ENCODE measurements around the gene NENF.
"Not testable (repeated sequence)": the region's sequence is repeated elsewhere in the genome, so short reads cannot be mapped to it uniquely, and the experiment has no call there.

NENF gene

DNA sequence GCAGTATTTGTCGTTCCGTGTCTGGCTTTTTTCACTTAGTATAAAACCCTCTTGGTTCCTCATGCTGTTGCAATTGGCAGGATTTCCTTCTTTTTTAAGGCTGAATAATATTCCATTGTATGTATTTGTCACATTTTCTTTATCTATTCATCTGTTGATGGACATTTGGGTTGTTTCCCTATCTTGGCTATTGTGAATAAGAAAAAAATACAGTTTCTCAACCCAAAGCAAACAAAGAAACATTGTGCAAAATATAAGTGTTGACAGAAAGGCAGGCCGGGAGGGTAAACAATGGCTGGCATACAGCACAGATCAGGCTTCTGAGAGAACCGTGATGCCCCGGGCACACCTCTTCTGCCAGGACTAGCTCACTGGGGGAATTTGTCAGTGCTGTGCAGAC, 26.9 kb downstream of the NENF start:
- DNase-seq (ENCODE audit: low read depth in 2 of 2) = no peak

DNA sequence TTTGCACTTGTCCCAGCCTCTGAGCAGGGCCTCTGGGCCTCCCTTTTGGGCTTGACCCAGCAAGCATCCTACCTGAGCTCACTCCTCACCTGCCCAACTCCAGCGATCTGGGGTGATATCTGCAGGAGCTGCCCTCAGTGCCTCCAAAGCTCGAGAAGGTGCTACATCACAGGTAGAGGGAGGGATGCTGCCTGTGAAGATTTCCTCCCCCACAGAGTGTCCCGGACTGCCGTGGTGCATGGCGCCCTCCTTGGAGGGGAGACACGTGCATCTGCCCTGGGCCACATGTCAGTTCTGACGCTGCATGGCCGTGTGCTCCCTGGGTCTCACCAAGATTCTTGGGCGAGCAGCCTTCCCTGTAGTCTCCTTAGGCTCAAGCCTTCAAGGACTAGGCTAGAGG, 27.7 kb downstream of the NENF start:
- no peak for DNase-seq (ENCODE audit: low read depth in 2 of 2)

DNA sequence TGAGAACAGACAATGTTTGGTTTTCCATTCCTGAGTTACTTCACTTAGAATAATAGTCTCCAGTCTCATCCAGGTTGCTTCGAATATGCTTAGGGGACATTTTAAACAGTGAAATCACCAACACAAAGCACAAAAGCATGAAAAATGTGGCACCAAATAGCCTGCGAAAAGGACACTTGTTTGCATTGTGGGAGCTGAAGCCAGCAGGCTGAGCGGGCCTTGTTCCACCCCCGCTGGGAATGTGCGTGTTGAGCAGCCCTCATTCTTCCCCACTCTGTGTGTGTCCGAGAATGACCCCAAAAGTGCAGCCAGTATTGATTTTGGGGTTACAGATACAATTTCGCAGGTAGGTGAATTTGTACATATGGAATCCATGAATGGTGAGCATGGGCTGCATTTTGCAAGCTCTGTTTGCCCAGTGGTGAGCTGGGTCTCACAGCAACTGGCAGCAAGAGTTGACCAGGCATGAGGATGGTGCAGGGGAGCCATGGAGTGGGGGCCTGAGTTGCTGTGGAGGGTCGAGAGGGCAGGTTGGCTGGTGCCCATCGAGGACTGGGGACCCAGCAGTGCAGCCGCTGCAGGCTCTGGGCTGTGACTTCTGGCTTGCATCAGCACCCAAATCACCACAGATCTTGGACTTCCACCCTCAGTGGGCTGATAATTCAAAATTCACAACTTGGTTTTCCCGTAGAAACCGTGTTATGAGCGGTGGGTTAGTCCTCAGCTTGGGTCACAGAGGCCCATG, 29.4 kb downstream of the NENF start:
- DNase-seq (ENCODE audit: low read depth in 2 of 2) = no peak

DNA sequence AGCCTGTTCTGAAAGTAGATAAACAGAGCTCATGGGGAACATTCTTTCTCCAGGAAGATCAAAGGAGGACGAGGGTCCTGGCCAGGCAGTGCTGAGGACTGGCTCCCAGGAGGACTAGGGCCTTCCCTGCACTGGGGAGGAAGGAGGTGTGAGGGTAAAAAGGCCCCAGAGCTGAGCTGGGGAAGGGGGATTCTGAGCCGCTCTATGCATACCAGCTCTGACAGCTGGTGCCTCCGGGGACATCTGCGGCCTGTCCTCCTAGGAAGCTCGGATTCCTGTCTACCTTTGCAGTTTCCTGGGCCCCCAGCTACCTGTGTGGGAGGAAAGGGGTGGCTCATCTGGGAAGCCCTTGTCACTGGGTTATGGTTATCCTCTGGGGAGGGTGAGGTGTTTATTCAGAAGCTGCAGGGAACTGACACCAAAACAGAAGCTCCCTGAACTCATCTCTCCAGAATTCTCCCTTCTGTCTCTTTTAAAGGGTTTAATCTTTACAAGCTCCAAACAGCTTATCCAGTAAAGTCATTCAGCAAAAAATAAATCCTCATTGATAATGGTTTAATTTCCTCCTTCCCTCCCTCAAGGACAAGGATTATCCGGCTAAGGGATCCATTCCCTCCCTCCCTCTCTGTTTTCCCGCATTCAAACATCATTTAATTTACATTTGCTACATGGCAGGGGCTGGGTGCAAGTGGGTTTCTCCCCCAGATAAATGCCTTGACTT, 31.0 kb downstream of the NENF start:
- DNase-seq (ENCODE audit: low read depth in 2 of 2) = no peak

DNA sequence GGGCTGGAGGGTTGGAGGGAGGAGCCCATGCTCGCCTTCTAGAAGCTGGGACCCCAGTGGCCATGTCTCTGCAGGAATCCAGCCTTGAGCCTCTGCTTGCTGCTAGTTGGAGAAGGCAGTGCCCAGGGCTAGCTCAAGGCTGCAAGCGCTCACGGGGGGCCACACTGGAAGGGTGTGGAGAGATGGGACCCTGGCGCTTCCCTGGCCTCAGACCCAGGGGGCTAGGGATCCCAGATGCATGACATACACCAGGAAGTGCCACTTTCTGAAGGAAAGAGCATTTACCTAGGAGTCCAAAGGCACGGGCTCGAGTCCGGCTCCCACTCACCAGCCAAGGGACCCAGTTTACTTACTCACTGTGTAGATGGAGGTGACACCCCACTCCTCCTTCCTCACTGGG, 32.6 kb downstream of the NENF start:
- no peak for DNase-seq (ENCODE audit: low read depth in 2 of 2)

DNA sequence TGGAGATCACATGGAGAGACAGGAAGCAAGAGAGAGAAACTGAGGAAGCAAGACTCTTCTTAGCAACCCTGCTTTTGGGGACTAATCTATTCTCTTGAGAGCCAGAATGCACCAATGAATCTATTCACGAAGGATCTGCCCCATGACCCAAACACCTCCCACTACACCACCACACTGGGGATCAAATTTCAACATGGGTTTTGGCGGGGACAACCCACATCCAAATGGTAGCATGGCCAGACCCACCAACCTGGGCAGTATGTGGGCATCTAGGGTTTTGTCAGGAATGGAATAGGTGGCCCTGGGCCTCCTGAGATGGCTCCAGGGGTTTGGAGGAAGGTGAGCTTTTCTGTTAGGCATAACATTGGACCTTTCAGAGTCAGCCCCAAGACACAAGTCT, 33.7 kb downstream of the NENF start:
- DNase-seq (ENCODE audit: low read depth in 2 of 2) = no peak

DNA sequence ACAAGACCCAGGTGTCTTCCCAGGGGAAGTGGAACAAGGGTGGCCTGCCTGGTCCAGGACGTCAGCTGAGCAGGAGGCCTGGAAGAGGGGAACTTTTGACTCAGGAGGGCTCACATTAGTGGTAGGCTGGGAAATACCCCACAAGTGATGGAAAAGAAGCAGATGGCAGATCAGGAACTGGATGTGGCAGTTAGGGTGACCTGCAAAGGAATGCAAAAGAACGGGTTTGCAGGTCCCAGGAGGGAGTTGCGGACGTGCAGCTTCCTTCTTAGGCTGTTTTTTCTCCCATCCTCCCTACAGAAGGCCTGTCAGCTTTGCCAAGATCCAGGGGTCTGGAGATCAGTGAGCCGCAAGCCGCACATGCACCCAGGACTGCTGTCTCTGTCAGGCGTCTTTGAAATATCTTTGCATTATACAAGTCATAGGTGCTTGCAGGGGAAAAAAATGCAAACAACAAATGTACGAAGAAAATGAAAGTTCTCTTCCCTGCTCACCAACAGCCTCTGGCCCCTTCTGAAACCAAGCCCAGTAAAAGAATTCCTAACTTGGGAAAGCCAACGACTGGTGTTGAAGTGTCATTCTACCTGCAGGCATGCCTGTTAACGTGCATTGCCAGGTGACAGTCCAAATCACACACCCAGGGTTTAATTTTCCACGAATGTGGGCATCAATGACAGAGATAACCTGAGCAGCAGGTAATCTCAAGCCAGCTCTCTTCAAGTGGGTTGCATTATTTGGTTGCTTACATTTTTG, 34.4 kb downstream of the NENF start:
- no peak for DNase-seq (ENCODE audit: low read depth in 2 of 2)

DNA sequence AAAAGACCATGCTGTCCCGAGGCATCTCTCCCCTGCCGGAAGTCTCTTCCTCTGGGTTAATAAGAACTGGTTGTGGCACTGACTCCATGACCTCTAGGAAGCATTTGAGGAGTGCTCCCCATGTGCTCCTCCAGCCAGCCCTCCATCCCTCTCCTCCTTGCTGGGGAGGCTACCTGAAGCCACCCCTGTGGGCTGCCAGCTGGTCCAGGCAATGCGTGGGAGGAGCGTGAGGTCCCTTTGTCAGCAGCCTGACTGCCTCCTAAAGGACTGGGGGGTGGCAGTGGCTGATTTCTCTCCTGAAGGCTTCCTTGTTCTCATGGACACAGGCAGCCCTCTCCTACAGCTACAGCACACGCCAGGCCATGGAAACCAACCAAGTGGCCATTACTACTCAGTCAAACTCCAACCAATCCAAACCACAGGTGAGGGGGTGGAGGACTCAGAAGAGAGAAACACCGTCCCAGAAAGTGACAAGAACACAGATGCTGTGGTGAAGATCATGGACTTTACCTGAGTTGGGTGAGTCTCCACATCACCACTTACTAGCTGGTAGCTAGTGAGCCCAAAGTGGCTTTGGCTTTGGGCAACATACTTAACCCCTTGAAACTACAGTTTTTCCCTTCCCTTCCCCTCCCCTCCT, 35.2 kb downstream of the NENF start:
- DNase-seq (ENCODE audit: low read depth in 2 of 2) = no peak

DNA sequence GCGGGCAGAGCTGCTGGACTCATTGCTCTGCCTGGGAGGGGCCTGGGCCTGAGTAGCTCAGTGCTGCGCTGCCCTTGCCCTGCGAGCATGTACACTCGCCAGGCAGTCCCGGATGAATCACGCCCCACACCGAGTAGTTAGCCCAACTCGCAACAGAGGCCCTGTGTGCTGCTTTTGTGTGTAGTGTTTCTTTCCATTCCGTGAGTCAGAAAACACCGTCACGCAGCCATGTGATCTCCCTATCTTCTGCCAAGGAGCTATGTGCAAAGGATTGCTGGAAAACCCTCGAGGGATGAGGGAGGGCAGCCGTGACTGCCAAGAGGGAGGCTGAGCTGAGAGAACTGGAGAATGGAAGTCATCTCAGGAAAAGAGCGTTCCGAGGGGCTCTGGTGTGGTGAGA, 37.3 kb downstream of the NENF start:
- no peak for DNase-seq (ENCODE audit: low read depth in 2 of 2)

DNA sequence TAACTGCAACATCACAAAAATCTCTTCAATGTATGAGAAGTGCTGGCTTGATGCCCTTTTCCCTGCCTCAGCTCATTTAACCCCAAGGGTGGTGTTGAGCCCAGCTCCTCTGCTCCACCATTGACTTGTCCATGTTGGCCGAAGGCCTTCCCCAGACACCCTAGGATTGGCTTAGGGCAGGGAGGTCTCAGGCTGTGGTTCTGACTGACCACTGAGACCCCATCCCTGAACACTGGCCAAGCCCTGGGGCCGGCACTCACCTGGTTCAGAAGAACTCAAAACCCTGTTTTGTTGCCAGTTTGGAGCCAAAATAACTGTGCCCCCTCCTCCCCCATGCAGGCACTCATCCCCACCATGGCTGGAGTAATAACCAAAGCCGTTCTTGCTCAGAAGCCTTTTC, 38.6 kb downstream of the NENF start:
- no peak for DNase-seq (ENCODE audit: low read depth in 2 of 2)

DNA sequence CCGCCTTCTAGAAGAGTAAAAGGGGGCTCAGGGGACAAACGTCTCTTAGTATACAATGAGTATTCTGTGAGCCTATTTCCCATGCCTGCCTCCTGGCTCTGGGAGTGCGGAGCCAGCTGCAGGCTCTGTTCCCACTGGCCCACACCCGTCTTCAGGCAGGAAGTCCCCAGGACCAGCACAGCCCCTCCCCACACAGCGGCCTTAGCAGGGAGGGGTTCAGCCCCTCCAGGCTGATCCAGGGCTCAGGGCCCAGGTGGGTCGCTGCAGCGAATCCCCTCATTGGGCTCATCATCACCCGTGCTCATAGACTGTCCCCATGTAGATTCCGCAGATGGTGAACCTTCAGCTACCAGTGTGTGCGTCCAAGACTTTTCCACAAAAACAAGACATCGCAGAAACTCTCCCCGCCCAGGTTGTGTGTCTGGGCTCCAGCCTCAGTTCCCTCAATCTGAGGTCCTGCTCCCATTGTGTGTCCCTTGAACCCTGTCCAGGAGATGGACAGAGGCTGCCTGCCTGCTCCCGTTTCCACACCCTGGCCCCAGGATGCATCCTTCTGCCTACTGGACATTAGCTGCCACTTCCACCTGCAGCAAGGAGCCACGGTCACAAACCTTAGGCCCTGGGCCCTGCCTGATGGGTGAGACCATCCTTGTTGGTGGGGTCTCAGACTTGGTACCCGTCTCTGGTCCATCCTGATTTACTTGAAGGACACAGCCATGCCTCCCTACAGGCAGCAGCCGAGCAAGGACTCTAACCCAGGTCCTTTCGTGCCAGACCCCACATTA, 39.4 kb downstream of the NENF start:
- DNase-seq (ENCODE audit: low read depth in 2 of 2) = no peak

DNA sequence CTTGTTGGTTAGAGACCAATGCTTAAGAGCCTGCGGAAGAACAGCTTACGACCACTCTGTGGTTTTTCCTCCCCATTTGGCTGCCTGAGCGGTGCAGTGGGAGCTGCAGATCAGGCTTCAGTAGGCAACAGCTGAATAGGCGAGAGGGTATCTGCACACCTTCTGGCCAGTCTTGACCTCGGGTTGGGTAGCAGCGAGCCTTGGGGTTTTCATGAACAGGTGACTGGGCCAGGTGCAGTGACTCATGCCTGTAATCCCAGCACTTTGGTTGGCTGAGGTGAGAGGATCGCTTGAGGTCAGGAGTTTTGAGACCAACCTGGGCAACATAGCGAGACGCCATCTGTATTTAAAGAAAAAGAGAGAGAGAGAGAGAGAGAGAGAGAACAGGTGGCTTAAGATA, 41.0 kb downstream of the NENF start:
- no peak for DNase-seq (ENCODE audit: low read depth in 2 of 2)

DNA sequence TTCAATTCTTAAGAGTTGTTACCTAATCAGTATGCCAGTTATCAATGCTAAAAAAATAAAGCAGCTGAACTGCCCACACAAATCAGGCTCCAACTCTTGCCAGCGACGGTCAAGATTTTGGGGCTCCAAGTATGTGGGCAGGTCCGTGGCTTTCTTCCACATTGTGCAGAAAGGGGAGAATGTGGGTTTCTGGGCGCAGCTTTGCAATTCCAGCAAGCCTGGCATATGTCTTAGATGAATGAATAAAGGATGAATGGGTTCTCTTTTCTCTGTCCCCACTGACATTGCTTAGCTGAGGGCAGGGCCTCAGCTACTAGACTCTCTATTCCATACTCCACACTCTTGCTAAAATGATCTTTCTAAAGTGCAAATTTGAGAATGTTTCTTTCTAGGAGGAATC, 42.4 kb downstream of the NENF start:
- no peak for DNase-seq (ENCODE audit: low read depth in 2 of 2)

DNA sequence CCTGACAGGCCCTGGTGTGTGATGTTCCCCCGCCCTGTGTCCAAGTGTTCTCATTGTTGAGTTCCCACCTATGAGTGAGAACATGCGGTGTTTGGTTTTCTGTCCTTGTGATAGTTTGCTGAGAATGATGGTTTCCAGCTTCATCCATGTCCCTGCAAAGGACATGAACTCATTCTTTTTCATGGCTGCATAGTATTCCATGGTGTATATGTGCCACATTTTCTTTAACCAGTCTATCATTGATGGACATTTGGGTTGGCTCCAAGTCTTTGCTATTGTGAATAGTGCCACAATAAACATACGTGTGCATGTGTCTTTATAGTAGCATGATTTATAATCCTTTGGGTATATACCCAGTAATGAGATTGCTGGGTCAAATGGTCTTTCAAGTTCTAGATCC, 43.1 kb downstream of the NENF start:
- not testable (repeated sequence) for DNase-seq (ENCODE audit: low read depth in 2 of 2)

DNA sequence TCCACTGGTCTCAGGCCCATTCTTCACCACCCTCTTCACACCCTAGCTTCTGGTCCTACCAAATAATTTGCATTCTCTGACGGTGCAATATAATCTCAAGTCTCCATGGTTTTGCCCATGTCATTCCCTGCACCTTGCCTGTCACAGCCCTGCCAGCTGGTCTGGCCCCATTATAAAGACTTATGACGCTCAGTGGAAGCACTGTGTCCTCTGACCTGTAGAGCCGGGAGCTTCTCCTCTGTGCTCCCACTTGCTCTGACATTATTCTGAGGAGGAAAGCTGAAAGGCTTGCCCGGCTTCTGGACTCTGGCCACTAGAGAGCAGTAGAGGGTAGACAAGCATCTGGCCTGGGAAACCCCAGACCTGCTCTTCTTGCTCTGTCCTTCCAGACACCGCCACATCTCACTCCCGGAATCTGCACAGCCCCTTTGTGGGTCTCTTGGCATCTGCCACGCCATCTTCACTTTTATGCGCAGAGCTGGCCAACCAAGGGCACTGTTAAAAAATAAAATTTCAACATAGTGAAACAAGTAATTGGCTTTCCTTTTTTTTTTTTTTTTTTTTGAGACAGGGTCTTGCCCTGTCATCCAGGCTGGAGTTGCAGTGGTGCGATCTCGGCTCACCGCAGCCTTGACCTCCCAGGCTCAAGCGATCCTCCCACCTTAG, 44.4 kb downstream of the NENF start:
- peak; percentile 56 to 63 for DNase-seq (ENCODE audit: low read depth in 2 of 2)

DNA sequence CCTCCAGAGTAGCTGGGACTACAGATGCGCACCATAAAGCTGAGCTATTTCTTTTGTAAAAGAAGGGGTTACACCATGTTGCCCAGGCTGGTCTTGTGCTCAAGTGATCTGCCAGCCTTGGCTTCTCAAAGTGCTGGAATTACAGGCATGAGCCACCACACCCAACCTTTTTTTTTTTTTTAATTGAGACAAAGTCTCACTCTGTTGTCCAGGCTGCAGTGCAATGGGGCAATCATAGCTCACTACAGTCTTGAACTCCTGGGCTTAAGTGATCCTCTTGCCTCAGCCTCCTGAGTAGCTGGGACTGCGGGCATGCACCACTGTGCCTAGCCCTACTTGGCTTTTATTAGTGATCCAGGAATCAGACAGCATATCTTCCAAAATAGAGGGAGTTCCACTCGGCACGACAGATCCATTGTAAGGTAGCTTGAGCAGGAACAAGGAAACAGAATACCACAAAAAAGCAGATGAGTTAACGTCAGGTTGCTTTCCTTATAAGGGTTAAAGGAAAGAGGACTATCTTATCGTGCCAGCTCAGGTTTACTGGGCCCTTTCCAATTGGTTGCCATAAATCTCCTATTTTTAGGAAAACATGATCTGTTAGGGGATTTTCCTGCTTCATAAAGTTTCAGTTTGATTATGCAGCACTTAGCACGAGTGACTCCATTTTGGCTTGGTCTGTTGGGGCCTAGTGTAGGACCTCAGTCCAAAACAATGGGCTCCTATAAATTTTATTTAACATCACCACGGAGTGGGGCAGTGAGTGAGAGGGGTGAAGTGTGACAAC, 45.2 kb downstream of the NENF start:
- DNase-seq (ENCODE audit: low read depth in 2 of 2) = no peak

DNA sequence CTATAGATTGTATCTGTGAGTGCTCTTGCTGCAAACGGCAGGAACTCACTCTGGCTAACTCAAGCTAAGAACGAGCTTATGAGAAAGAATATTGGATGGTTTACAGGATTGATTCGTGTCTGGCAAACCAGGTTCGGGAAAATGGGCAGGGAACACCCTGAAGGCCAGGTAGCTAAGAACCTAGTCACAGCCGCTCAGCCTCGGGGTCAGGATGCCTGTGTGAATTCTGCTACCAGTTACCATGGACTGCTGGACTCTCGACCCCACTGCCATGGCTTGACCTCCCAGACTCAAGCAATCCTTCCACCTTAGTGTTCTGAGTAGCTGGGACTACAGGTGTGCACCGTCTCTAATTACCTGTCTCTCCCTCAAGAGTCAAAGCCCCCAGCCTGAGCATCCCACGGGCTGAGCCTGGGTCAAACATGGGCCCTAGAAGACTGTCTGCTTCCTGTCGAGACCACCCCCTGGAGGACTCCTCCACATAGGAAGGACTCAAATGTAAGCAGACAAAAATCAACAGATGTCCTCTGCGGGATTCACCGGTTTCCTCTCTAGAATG, 45.8 kb downstream of the NENF start:
- DNase-seq (ENCODE audit: low read depth in 2 of 2) = no peak

DNA sequence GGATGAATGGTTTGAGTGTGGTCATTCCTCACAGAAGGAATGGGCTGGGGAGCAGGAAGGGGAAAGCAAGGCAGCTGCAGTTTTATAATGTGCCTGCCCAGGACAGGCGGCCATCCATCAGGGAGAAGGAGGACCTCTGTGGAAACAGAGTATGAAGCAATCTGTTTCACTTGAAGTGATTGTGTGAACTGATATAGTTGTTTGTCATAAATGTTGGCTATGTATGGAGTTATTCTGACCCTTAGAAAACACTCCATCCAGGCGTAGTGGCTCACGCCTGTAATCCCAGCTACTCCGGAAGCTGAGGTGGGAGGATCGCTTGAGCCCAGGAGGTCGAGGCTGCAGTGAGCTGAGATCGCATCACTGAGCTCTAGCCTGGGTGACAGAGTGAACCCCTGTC, 46.5 kb downstream of the NENF start:
- no peak for DNase-seq (ENCODE audit: low read depth in 2 of 2)

DNA sequence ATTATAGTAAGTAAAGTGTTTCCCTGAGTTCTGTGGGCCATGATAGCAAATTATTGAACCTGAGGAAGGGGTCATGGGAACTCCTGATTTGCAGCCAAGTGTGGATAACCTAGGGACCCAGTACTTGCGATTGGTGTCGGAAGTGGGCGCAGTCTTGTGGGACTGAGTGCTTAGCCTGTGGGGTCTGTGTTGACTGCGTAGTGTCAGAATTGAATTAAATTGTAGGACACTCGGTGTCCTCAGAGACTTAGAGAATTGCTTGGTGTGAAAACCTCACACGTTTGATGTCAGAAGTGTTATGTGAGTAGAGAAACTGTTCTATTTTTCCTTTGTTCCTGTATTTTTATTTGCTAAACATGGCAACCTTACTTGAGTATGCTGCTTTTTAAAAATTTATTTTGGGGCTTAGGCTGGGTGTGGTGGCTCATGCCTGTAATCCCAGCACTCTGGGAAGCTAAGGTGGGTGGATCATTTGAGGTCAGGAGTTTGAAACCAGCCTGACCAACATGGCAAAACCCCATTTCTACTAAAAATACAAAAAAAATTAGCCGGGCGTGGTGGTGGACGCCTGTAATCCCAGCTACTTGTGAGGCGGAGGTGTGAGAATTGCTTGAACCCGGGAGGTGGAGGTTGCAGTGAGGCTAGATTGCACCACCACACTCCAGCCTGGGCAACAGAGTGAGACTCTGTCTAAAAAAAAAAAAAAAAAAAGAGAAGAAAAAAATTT, 48.2 kb downstream of the NENF start:
- DNase-seq (ENCODE audit: low read depth in 2 of 2) = not testable (repeated sequence)

Data from activated CD8-positive, alpha-beta memory T cell treated with anti-CD3 and anti-CD28 coated beads for 4 hours (primary cell).